Caco-2 (cell line): ENCODE results near the gene MLIP. TPM values are rescaled to one million over a fixed set of nuclear protein-coding genes. Genes with fewer than 3 reads are reported as not detected.

ENCODE experiments used
- BruUV-seq: library from RNA; stranded (reverse); fragments of 400-500 nt; replicated peaks from 2 replicates; lab custom pipeline; 2021; lab: Mats Ljungman, UMichigan
- CTCF ChIA-PET: fragments of 300-600 bp; sonication (Branson Sonifier 250); formaldehyde crosslinking; loops from one replicate; lab custom pipeline; 2022; ENCODE audit warnings: antibody characterized with exemption; lab: Charles Lee
- POLR2A ChIA-PET: fragments of 300-600 bp; sonication (Branson Sonifier 250); formaldehyde crosslinking; loops from one replicate; lab custom pipeline; 2022; ENCODE audit warnings: antibody characterized with exemption; lab: Charles Lee
- DNase-seq, 2 experiments: peaks; one replicate each; pipeline versions ENCODE4 v3.0.0 to v3.0.0-alpha.2; 2020 to 2022
- H3K27me3 ChIP-seq: replicated peaks from 2 replicates; pipeline ENCODE4 v1.6.0; 2011; ENCODE audit warnings: low read length; ENCODE audit not compliant: control insufficient read depth, insufficient read depth
- H3K36me3 ChIP-seq: 2 replicates; pipeline ENCODE4 v1.5.1; 2011; ENCODE audit warnings: low read length; ENCODE audit not compliant: control insufficient read depth, insufficient read depth
- H3K4me1 ChIP-seq: fragments of 250-450 bp; sonication (Bioruptor Pico); 2 replicates; pipeline ENCODE4 v1.5.1; 2020; ENCODE audit warnings: mild to moderate bottlenecking
- H3K4me3 ChIP-seq: 2 replicates; pipeline ENCODE4 v1.5.1; 2011; ENCODE audit warnings: low read depth, mild to moderate bottlenecking, control low read depth, low read length
- H3K9me3 ChIP-seq: fragments of 250-450 bp; sonication (Bioruptor Pico); 2 replicates; pipeline ENCODE4 v1.5.1; 2020; ENCODE audit warnings: mild to moderate bottlenecking, moderate library complexity
- H3K27ac Mint-ChIP-seq: one replicate; pipeline ENCODE4 v1.8.0; 2022; ENCODE audit warnings: mixed read lengths; ENCODE audit not compliant: unreplicated experiment
- H3K27me3 Mint-ChIP-seq: one replicate; pipeline ENCODE4 v1.8.0; 2022; ENCODE audit warnings: mixed read lengths; ENCODE audit not compliant: insufficient read depth, unreplicated experiment
- H3K36me3 Mint-ChIP-seq: one replicate; pipeline ENCODE4 v1.8.0; 2022; ENCODE audit warnings: mild to moderate bottlenecking, mixed read lengths; ENCODE audit not compliant: insufficient read depth, unreplicated experiment
- H3K4me1 Mint-ChIP-seq: one replicate; pipeline ENCODE4 v1.8.0; 2022; ENCODE audit warnings: low read depth, mixed read lengths; ENCODE audit not compliant: unreplicated experiment
- H3K4me3 Mint-ChIP-seq: one replicate; pipeline ENCODE4 v1.8.0; 2022; ENCODE audit warnings: mild to moderate bottlenecking, moderate library complexity, mixed read lengths; ENCODE audit not compliant: unreplicated experiment
- H3K9me3 Mint-ChIP-seq: one replicate; pipeline ENCODE4 v1.8.0; 2022; ENCODE audit warnings: mixed read lengths; ENCODE audit not compliant: unreplicated experiment
- intact Hi-C: fragments of 100-400 bp; cut with micrococcal nuclease; formaldehyde crosslinking; loops from one replicate; pipeline ENCODE4 v1.10.0; 2022; ENCODE audit not compliant: unreplicated experiment
- total RNA-seq: library from RNA; stranded (reverse); gene quantifications from 2 replicates; pipeline ENCODE4 v1.2.3, GENCODE V29; 2022
- TF ChIP-seq, protein P1 (sequence below), 2 experiments: fragments of 200-600 bp in 1 of 2; IDR thresholded peaks; 1 replicate in 1 of 2; 2 replicates in 1 of 2; pipeline versions ENCODE4 v1.5.1 to v1.8.0; 2011 to 2022; ENCODE audit warnings: antibody characterized with exemption in 1 of 2, control low read depth in 1 of 2, inconsistent platforms in 1 of 2, low read depth in 1 of 2, low read length in 1 of 2, mild to moderate bottlenecking in 1 of 2, moderate library complexity in 1 of 2; ENCODE audit not compliant: insufficient read depth in 1 of 2, severe bottlenecking in 1 of 2, unreplicated experiment in 1 of 2

MLIP gene
- total RNA-seq, 1 experiment from 2014 or later, result 0.88 TPM

DNA sequence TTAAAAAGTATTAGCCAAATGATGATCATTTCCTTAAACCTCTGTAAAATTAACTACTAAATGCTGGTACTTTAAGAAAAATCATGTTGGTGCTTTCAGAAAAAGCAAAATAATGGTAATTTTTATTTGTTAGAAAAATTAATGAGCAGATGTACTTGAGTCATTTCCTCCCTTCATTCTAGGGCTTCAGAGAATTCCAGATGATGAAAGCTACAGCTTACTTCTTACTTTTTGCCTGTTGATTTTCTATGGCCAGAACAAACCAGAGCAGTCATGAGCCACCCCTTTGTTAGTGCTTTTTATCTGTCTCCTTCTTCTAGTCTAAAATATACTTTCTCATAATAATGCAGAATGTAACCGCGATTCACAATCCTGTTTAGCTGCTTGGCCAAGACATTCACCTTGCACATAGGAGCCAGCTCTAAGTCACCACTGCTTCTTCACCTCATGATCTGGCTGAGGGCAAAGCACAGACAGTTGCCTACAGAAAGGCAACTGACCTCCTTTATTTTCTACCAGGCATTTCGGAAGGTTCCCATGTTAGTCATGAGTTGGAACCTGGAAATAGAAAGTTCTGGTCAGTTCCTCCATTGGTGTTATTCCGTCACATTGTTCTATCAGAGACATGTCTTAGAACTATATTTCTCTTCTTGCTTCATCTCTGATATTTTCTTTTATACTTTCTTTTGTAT, 153.5 kb downstream of the MLIP start:
- DNase-seq, result no peak
- Mint-ChIP-seq H3K27ac (no peak overlapping the region), H3K27me3 (no peaks in the 10 kb centered on the region), H3K4me3 (no peak overlapping the region), H3K4me1 (no peaks in the 10 kb centered on the region), H3K9me3 (no peaks in the 10 kb centered on the region), H3K36me3 (no peaks in the 10 kb centered on the region)
- TF ChIP-seq, protein P1, sequence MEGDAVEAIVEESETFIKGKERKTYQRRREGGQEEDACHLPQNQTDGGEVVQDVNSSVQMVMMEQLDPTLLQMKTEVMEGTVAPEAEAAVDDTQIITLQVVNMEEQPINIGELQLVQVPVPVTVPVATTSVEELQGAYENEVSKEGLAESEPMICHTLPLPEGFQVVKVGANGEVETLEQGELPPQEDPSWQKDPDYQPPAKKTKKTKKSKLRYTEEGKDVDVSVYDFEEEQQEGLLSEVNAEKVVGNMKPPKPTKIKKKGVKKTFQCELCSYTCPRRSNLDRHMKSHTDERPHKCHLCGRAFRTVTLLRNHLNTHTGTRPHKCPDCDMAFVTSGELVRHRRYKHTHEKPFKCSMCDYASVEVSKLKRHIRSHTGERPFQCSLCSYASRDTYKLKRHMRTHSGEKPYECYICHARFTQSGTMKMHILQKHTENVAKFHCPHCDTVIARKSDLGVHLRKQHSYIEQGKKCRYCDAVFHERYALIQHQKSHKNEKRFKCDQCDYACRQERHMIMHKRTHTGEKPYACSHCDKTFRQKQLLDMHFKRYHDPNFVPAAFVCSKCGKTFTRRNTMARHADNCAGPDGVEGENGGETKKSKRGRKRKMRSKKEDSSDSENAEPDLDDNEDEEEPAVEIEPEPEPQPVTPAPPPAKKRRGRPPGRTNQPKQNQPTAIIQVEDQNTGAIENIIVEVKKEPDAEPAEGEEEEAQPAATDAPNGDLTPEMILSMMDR (IDR thresholded peaks at IDR 0.05; ENCODE audit: insufficient read depth in 1 of 2, low read depth in 1 of 2, low read length in 1 of 2, severe bottlenecking in 1 of 2, unreplicated experiment in 1 of 2), result no peak
- no TSS peak for BruUV-seq
- H3K27me3 ChIP-seq, result no peaks in the 10 kb centered on the region
- 0 out of 2 replicates have a peak, but pooled peaks cover 10% of the 10 kb centered on the region for H3K4me1 ChIP-seq
- no peaks in the 10 kb centered on the region for H3K36me3 ChIP-seq
- POLR2A ChIA-PET, result no interaction called here
- H3K4me3 ChIP-seq, result no peak overlapping the region
- CTCF ChIA-PET, result interaction anchor here (0.6 kb wide), 1 partner anchor 37 kb away, joined by 3 read pairs; no protein-coding TSS in a partner anchor
- H3K9me3 ChIP-seq, result no peaks in the 10 kb centered on the region
- intact Hi-C loops, result loop anchor here (10.0 kb wide), 1 partner anchor 170 kb away; no protein-coding TSS in a partner anchor

DNA sequence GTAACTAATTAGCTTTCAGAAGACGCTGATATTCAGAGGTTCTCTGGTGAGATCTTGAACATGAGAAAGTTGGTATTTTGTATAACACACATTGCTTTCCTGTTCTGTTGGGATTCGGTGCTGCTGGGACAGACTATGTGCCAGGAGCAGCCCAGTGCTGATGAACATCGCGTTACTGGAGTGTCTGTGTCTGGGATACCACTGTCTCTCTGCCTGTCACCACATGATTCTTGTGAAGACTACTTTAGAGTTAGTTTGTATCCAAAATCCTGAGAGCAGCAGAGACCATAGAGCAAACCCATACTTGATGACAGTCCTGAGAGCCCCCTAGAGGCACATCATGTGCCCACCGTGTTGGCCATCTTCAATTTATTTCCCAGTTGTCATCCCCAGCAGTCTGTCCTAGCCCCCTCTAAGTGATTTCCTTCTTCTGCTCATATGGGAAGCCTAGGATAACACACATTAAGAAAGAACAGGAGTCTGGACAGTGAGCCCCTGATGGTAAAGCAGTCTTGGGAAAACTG, 155.2 kb downstream of the MLIP start:
- intact Hi-C loops, result loop anchor here (10.0 kb wide), 1 partner anchor 172 kb away; no protein-coding TSS in a partner anchor
- Mint-ChIP-seq H3K9me3 (no peaks in the 10 kb centered on the region), H3K27ac (no peak overlapping the region), H3K36me3 (no peaks in the 10 kb centered on the region), H3K27me3 (no peaks in the 10 kb centered on the region), H3K4me3 (no peak overlapping the region), H3K4me1 (no peaks in the 10 kb centered on the region)
- POLR2A ChIA-PET, result no interaction called here
- TF ChIP-seq, protein P1 (IDR thresholded peaks at IDR 0.05; ENCODE audit: insufficient read depth in 1 of 2, low read depth in 1 of 2, low read length in 1 of 2, severe bottlenecking in 1 of 2, unreplicated experiment in 1 of 2), result peak in 1 of 2 experiments; percentile 23
- Histone ChIP-seq H3K27me3 (no peaks in the 10 kb centered on the region), H3K4me1 (0 out of 2 replicates have a peak, but pooled peaks cover 10% of the 10 kb centered on the region), H3K9me3 (no peaks in the 10 kb centered on the region), H3K36me3 (no peaks in the 10 kb centered on the region), H3K4me3 (no peak overlapping the region)
- BruUV-seq, result no TSS peak
- no peak for DNase-seq
- CTCF ChIA-PET, result interaction anchor here (0.7 kb wide), 1 partner anchor 291 kb away, joined by 5 read pairs; no protein-coding TSS in a partner anchor

GRCh38 chr6:54267798-54268197, 156.6 kb downstream of the MLIP start:
- peak; percentile 40 to 51 for DNase-seq
- H3K36me3 Mint-ChIP-seq, result no peaks in the 10 kb centered on the region
- POLR2A ChIA-PET, result no interaction called here
- TF ChIP-seq, protein P1 (IDR thresholded peaks at IDR 0.05; ENCODE audit: insufficient read depth in 1 of 2, low read depth in 1 of 2, low read length in 1 of 2, severe bottlenecking in 1 of 2, unreplicated experiment in 1 of 2), result peak; percentile 63 to 78
- CTCF ChIA-PET, result interaction anchor here (0.7 to 1.1 kb wide), 2 partner anchors 23 to 281 kb away, joined by 3 read pairs; no protein-coding TSS in a partner anchor
- intact Hi-C loops, result loop anchor here (1.0 to 10.0 kb wide), 3 partner anchors 173 to 289 kb away; no protein-coding TSS in a partner anchor
- Histone ChIP-seq H3K4me1 (0 out of 2 replicates have a peak, but pooled peaks cover 5% of the 10 kb centered on the region), H3K36me3 (no peaks in the 10 kb centered on the region), H3K4me3 (no peak overlapping the region), H3K27me3 (no peaks in the 10 kb centered on the region), H3K9me3 (no peaks in the 10 kb centered on the region)
- H3K4me1 Mint-ChIP-seq, result no peaks in the 10 kb centered on the region
- no TSS peak for BruUV-seq
- no peak overlapping the region for H3K4me3 Mint-ChIP-seq
- H3K27me3 Mint-ChIP-seq, result no peaks in the 10 kb centered on the region
- H3K9me3 Mint-ChIP-seq, result no peaks in the 10 kb centered on the region
- H3K27ac Mint-ChIP-seq, result no peak overlapping the region
